Measurements from ENCODE around the gene KCNQ1OT1. TPM values are rescaled to one million over a fixed set of nuclear protein-coding genes. Genes with fewer than 3 reads are reported as not detected.

The KCNQ1OT1 gene
- total RNA-seq, 1 experiment from 2014 or later: 1.2 TPM

DNA sequence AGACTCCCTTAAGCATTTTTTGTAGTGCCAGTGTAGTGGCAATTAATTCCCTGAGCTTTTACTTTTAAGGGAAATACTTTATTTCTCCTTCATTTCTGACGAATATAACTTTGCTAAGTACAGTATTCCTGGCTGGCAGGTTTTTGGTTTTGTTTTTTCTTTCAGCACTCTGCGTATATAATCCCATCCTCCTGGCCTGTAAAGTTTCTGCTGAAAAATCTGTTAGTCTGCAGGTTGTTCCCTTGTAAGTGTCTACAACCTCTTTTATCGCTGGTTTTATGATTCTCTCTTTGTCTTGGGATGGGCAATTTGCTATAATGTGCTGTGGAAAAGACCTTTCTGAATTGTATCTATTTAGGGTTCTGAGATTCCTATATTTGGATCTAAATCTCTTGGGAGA is 56.0 kb downstream of the KCNQ1OT1 start:
- no peak overlapping the region for H3K4me2 ChIP-seq (ENCODE audit: insufficient read depth, insufficient read length, low read length)
- no peak overlapping the region for H2BK20ac ChIP-seq (ENCODE audit: low read depth, low read length, poor library complexity, severe bottlenecking)
- no peak overlapping the region for H3K27ac Mint-ChIP-seq
- no CpG with 5 or more reads among the region's 3 CpGs for WGBS (ENCODE audit: extremely low coverage, insufficient read length, low lambda C conversion rate)
- H2BK15ac ChIP-seq (ENCODE audit: low read depth, low read length): no peak overlapping the region
- H3K18ac ChIP-seq (ENCODE audit: insufficient read length, low read depth, low read length): no peak overlapping the region
- no peak overlapping the region for H2BK120ac ChIP-seq (ENCODE audit: low read depth, low read length, poor library complexity, severe bottlenecking)
- no peaks in the 10 kb centered on the region for H3K23me2 ChIP-seq (ENCODE audit: insufficient read length, low read depth, low read length, poor library complexity, severe bottlenecking)
- no peak overlapping the region for H4K91ac ChIP-seq (ENCODE audit: insufficient read length, low read depth, low read length)
- no peaks in the 10 kb centered on the region for H4K20me1 ChIP-seq (ENCODE audit: control insufficient read depth, insufficient read depth, insufficient read length)
- H3K27me3 Mint-ChIP-seq (ENCODE audit: low read depth): peaks cover 96% of the 10 kb centered on the region
- no peak overlapping the region for H2AFZ ChIP-seq (ENCODE audit: low read length)
- no peak overlapping the region for H3K23ac ChIP-seq (ENCODE audit: insufficient read length, low read depth, low read length)
- H3K27me3 ChIP-seq (ENCODE audit: insufficient read depth, low read length): peaks cover 2% of the 10 kb centered on the region; the same call in 1 of the 2 replicates
- TF ChIP-seq, protein P1, sequence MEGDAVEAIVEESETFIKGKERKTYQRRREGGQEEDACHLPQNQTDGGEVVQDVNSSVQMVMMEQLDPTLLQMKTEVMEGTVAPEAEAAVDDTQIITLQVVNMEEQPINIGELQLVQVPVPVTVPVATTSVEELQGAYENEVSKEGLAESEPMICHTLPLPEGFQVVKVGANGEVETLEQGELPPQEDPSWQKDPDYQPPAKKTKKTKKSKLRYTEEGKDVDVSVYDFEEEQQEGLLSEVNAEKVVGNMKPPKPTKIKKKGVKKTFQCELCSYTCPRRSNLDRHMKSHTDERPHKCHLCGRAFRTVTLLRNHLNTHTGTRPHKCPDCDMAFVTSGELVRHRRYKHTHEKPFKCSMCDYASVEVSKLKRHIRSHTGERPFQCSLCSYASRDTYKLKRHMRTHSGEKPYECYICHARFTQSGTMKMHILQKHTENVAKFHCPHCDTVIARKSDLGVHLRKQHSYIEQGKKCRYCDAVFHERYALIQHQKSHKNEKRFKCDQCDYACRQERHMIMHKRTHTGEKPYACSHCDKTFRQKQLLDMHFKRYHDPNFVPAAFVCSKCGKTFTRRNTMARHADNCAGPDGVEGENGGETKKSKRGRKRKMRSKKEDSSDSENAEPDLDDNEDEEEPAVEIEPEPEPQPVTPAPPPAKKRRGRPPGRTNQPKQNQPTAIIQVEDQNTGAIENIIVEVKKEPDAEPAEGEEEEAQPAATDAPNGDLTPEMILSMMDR (conservative IDR thresholded peaks at IDR 0.05): no peak
- H2AK5ac ChIP-seq (ENCODE audit: insufficient read length, low read length): no peak overlapping the region
- no peaks in the 10 kb centered on the region for H3K4me1 ChIP-seq (ENCODE audit: insufficient read depth, low read length)
- no peak overlapping the region for H2BK5ac ChIP-seq (ENCODE audit: insufficient read length, low read length)
- no peak overlapping the region for H3K56ac ChIP-seq (ENCODE audit: insufficient read length, low read depth, low read length)
- no peak overlapping the region for H2BK12ac ChIP-seq (ENCODE audit: insufficient read length, low read depth, low read length)
- H3K4ac ChIP-seq (ENCODE audit: low read depth, low read length): no peak overlapping the region
- H3K4me3 Mint-ChIP-seq: no peak overlapping the region
- H3K4me1 Mint-ChIP-seq: no peaks in the 10 kb centered on the region
- H3K9ac ChIP-seq (ENCODE audit: extremely low read depth, insufficient read length, low read length): no peak overlapping the region
- no peak overlapping the region for H4K8ac ChIP-seq (replicated peaks; ENCODE audit: insufficient read length, low read depth, low read length)
- no peaks in the 10 kb centered on the region for H3K79me2 ChIP-seq (ENCODE audit: insufficient read depth, low read length)
- no peak overlapping the region for H3K14ac ChIP-seq (ENCODE audit: insufficient read depth, low read length)
- H3K36me3 Mint-ChIP-seq (ENCODE audit: insufficient read depth in 1 of 3, low read depth in 3 of 3): peaks cover 38 to 66% (median 45%) of the 10 kb centered on the region in 3 experiments
- no peak overlapping the region for H3T11ph ChIP-seq (ENCODE audit: low read length)
- no peak overlapping the region for H3K27ac ChIP-seq (ENCODE audit: insufficient read length, low read depth, low read length)
- H3K9me3 Mint-ChIP-seq: peaks cover 98 to 100% of the 10 kb centered on the region in 2 experiments
- H4K5ac ChIP-seq (ENCODE audit: insufficient read length, low read depth, low read length): no peak overlapping the region
- no peak for DNase-seq
- H3K9me3 ChIP-seq (ENCODE audit: control insufficient read depth, low read depth, low read length): peaks cover 50% of the 10 kb centered on the region
- H3K79me1 ChIP-seq (ENCODE audit: insufficient read depth, low read depth, low read length, poor library complexity, severe bottlenecking): no peaks in the 10 kb centered on the region
